Measurements from ENCODE around the gene PILRA. TPM values are rescaled to one million over a fixed set of nuclear protein-coding genes. Genes with fewer than 3 reads are reported as not detected.

The PILRA gene
- total and polyA plus RNA-seq, 2 of the 13 experiments (the other 11 are each of a cell fraction or from before 2014, with no cell fraction given) = 0.13 to 1.3 TPM

GRCh38 chr7:100444311-100445278 is 71.3 kb downstream of the PILRA start (continued):
- no peak for TF ChIP-seq ELK4 (CRISPR knock-in tag; IDR thresholded peaks at IDR 0.05; ENCODE audit: borderline replicate concordance)
- no peak for TF ChIP-seq ZNF264 (CRISPR knock-in tag; IDR thresholded peaks at IDR 0.05)
- peak; percentile 91 for TF ChIP-seq ZNF280D (CRISPR knock-in tag; IDR thresholded peaks at IDR 0.05)
- 0 out of 2 replicates have a peak, but pooled peaks have one; percentile 79 for TF ChIP-seq ZBTB3 (CRISPR knock-in tag; IDR thresholded peaks at IDR 0.05; ENCODE audit: borderline replicate concordance, low read depth)
- no peak for TF ChIP-seq ISX (CRISPR knock-in tag; conservative IDR thresholded peaks at IDR 0.05)
- no peak for TF ChIP-seq GRHL1 (CRISPR knock-in tag; conservative IDR thresholded peaks at IDR 0.05)
- no peak for TF ChIP-seq ZNF484 (CRISPR knock-in tag; IDR thresholded peaks at IDR 0.05; ENCODE audit: borderline replicate concordance, low read depth)
- TF ChIP-seq ZNF34 (CRISPR knock-in tag; IDR thresholded peaks at IDR 0.05; ENCODE audit: borderline replicate concordance) = no peak
- TF ChIP-seq ZNF678 (CRISPR knock-in tag; IDR thresholded peaks at IDR 0.05) = 0 out of 2 replicates have a peak, but pooled peaks have one; percentile 62
- peak; percentile 97 for TF ChIP-seq ETV5 (CRISPR knock-in tag; IDR thresholded peaks at IDR 0.05; ENCODE audit: borderline replicate concordance)
- TF ChIP-seq ZNF75D (CRISPR knock-in tag; IDR thresholded peaks at IDR 0.05; ENCODE audit: borderline replicate concordance) = no peak
- no peak for TF ChIP-seq THAP7 (CRISPR knock-in tag; IDR thresholded peaks at IDR 0.05)
- peak; percentile 15; the same call in 1 of the 2 replicates for TF ChIP-seq THAP9 (CRISPR knock-in tag; IDR thresholded peaks at IDR 0.05; ENCODE audit: borderline replicate concordance)
- no peak for TF ChIP-seq MLLT10 (CRISPR knock-in tag; IDR thresholded peaks at IDR 0.05)
- no peak for TF ChIP-seq SP2 (CRISPR knock-in tag; IDR thresholded peaks at IDR 0.05)
- TF ChIP-seq HCFC1 (IDR thresholded peaks at IDR 0.05; ENCODE audit: low read depth, low read length) = no peak
- TF ChIP-seq ATRX (CRISPR knock-in tag; IDR thresholded peaks at IDR 0.05; ENCODE audit: borderline replicate concordance) = no peak
- 0 out of 2 replicates have a peak, but pooled peaks have one; percentile 49 for TF ChIP-seq ZNF816 (CRISPR knock-in tag; IDR thresholded peaks at IDR 0.05; ENCODE audit: borderline replicate concordance)

Data from HepG2 (cell line).